ENCODE results near the gene AURKB. TPM values are rescaled to one million over a fixed set of nuclear protein-coding genes. Genes with fewer than 3 reads are reported as not detected.

Gene AURKB
- total RNA-seq, 2 experiments from 2014 or later = 170 to 174 TPM

DNA sequence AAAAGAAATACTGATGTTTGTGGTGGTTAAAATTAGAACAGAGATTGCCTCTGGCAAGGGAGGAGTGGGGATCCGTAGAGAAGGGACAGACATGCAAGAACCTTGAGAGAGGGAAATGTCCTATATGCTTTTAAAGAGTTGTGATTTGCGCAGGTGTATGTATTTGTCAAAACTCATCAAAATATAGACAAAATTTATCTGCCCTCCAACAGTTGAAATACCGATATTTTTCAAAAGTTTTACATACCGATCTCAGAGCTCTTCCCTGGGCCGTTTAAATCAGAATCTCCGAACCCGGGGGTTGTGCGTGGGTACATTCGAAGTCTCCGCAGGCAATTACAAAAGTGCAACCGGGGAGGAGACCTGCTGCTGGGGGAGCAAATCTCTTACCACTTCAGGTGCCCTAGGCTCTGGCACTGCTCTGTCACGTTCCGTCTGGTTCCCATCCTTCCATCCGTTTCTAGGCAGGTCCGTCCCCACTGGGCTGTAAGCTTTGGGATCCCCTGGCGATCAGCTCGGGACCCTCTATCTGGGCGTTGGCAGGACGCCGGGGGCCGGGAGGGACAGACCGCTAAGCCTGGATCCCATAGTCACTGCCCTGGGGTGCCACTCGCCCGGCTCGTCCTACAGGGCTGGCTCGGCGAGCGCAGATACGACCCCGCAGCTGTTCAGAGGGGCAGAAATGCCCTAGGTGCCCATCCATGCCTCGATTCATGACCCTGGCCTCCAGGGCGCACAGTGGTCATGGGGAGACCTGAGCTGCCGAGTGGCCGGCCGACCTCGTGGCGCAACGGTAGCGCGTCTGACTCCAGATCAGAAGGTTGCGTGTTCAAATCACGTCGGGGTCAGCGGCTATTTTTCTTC, 24.6 kb downstream of the AURKB start:
- ChIA-PET POLR2A (interaction anchor here (0.7 to 12.1 kb wide), 13 partner anchors 10 to 66 kb away, joined by 3 to 273 read pairs (median 7); partner anchors contain the start of genes AURKB, CTC1, HES7 and TMEM107), CTCF (interaction anchor here (0.6 to 6.6 kb wide), 11 partner anchors 9 to 76 kb away, joined by 3 to 50 read pairs (median 4); partner anchors contain the start of genes ALOXE3, CTC1 and PFAS)
- Mint-ChIP-seq H3K27me3 (no peaks in the 10 kb centered on the region), H3K4me1 (ENCODE audit: low read depth) (peaks cover 13% of the 10 kb centered on the region), H3K4me3 (no peak overlapping the region), H3K27ac (no peak overlapping the region), H3K9me3 (no peaks in the 10 kb centered on the region), H3K36me3 (ENCODE audit: low read depth) (no peaks in the 10 kb centered on the region)
- TF ChIP-seq, protein P1, sequence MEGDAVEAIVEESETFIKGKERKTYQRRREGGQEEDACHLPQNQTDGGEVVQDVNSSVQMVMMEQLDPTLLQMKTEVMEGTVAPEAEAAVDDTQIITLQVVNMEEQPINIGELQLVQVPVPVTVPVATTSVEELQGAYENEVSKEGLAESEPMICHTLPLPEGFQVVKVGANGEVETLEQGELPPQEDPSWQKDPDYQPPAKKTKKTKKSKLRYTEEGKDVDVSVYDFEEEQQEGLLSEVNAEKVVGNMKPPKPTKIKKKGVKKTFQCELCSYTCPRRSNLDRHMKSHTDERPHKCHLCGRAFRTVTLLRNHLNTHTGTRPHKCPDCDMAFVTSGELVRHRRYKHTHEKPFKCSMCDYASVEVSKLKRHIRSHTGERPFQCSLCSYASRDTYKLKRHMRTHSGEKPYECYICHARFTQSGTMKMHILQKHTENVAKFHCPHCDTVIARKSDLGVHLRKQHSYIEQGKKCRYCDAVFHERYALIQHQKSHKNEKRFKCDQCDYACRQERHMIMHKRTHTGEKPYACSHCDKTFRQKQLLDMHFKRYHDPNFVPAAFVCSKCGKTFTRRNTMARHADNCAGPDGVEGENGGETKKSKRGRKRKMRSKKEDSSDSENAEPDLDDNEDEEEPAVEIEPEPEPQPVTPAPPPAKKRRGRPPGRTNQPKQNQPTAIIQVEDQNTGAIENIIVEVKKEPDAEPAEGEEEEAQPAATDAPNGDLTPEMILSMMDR (IDR thresholded peaks at IDR 0.05) = no peak
- intact Hi-C loops (cut with micrococcal nuclease) = loop anchor here (2.0 kb wide), 1 partner anchor 61 kb away; no protein-coding TSS in a partner anchor
- ATAC-seq (peak; percentile 5), DNase-seq (peak; percentile 92)

DNA sequence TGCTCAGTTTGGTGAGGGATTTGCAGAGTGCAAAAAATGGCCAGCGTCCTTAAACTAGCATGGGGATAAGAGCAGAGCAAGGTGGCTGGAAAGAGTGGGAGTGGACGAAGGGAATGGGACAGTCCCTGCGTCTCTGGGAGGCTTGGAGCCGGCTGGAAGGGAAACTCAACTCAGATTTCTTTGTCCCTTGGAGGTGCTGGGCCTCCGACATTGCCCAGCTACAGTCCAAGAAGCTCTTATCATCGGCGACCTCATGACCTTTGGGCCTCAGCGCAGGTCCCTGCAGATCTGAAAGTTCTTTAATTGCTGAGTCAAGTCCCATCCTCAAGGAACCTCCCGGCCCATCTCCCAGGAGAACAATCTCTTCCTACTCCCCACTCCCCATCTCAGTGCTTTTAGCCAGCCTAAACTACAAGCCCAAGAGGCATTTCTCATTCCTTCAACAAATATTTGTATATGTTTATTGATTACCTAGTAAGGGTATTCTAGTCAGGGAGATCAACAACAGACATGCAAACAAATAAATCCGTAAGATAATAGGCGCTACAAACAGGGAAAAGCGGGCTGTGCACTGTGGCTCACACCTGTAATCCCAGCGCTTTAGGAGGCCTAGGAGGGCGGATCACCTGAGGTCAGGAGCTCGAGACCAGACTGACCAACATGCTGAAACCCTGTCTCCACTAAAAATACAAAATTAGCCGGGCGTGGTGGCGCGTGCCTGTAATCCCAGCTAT, 33.2 kb downstream of the AURKB start:
- peak overlapping the region; percentile 89 for H3K4me3 Mint-ChIP-seq
- intact Hi-C loops (cut with micrococcal nuclease) = no loop called here
- peak overlapping the region; percentile 92 for H3K27ac Mint-ChIP-seq
- peaks cover 41% of the 10 kb centered on the region for H3K4me1 Mint-ChIP-seq (ENCODE audit: low read depth)
- TF ChIP-seq, protein P1 (IDR thresholded peaks at IDR 0.05) = no peak
- ATAC-seq (no peak), DNase-seq (no peak)
- no peaks in the 10 kb centered on the region for H3K9me3 Mint-ChIP-seq
- H3K27me3 Mint-ChIP-seq = no peaks in the 10 kb centered on the region
- ChIA-PET CTCF (interaction anchor here (1.4 to 2.7 kb wide), 3 partner anchors 9 to 58 kb away, joined by 3 to 14 read pairs (median 4); partner anchors contain the start of gene ALOXE3), POLR2A (interaction anchor here (0.7 to 6.8 kb wide), 8 partner anchors 9 to 71 kb away, joined by 3 to 273 read pairs (median 6); partner anchors contain the start of genes BORCS6, CTC1 and PFAS)
- no peaks in the 10 kb centered on the region for H3K36me3 Mint-ChIP-seq (ENCODE audit: low read depth)

DNA sequence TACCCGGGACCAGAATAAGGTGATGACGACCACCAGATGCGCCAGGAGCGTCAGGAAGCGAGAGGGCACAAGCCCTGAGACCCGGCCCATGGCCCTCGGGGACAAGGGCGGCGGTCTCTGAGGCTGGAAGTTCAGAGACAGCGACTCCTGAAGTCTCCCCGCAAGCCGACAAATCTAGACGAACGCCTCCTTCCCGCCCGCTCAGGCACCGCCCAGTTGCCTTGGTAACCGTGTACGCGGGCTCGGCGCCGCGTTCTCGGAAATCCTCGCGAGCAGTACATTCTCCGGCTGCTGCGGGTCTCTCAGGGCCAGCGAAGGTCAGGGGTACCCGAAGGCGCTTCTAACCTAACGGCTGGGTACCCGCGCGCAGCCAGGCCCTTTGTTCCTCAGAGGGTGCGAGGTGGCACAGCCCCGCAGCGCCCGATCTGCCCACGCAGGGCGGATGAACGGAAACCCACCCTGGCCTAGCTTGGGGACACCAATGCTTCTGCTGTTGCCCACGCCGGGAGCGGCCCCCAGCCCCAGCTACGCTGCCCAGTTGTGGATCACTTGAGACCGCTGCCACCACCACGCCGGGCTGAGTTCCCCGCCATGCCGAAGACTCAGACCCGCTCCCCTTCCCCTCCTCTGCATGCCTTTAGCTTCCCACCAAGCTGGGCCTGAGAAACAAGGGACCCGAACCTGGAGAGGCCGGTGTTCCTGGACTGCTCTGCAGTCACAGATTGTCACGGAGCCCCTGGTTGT, 34.0 kb downstream of the AURKB start, which contains the start of gene TMEM107:
TMEM107 (minus strand) TSS at position 184 of the 744 bp plus-strand sequence; CDS start at position 90, 94 bp downstream.
- H3K27me3 Mint-ChIP-seq = no peaks in the 10 kb centered on the region
- no peaks in the 10 kb centered on the region for H3K9me3 Mint-ChIP-seq
- H3K4me1 Mint-ChIP-seq (ENCODE audit: low read depth) = peaks cover 39% of the 10 kb centered on the region
- peak; percentile 55 for ATAC-seq
- ChIA-PET CTCF (interaction anchor here (1.4 to 2.7 kb wide), 4 partner anchors 10 to 57 kb away, joined by 3 to 14 read pairs (median 4); partner anchors contain the start of gene ALOXE3), POLR2A (interaction anchor here (0.7 to 6.8 kb wide), 9 partner anchors 8 to 72 kb away, joined by 3 to 273 read pairs (median 6); partner anchors contain the start of genes BORCS6, CTC1 and PFAS)
- intact Hi-C loops (cut with micrococcal nuclease) = no loop called here
- peak within 1 kb of the TSS; percentile 89 for H3K4me3 Mint-ChIP-seq
- peak within 1 kb of the TSS; percentile 92 for H3K27ac Mint-ChIP-seq
- peak; percentile 91 for DNase-seq
- TF ChIP-seq, protein P1 (IDR thresholded peaks at IDR 0.05) = no peak
- no peaks in the 10 kb centered on the region for H3K36me3 Mint-ChIP-seq (ENCODE audit: low read depth)

DNA sequence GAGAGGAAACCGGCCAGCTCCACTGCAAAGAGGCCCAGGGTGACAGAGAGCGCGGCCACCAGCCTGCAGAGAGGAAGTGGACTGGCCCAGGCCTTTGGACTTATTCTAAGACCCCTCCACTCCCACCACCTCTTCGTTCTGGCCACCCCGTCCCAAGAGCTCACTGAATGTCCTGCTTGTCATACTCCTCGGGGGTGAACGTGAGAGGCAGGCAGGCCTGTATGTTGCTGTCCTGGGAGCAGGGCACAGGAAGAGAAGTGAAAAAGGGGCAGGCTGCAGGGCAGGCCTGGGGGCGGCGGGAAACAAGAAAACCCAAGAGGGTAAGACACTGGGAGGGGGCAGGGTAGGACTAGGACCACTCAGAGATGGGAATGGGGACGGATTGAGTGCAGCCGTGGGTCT, 34.6 kb downstream of the AURKB start:
- peak; percentile 4 for ATAC-seq
- intact Hi-C loops (cut with micrococcal nuclease) = no loop called here

More for the DNA sequence above, 34.6 kb downstream of the AURKB start:
- peak overlapping the region; percentile 89 for H3K4me3 Mint-ChIP-seq
- DNase-seq = peak; percentile 38
- no peaks in the 10 kb centered on the region for H3K9me3 Mint-ChIP-seq
- ChIA-PET CTCF (interaction anchor here (1.4 to 2.7 kb wide), 2 partner anchors 12 to 56 kb away, joined by 3 to 14 read pairs; partner anchors contain the start of gene ALOXE3), POLR2A (interaction anchor here (0.6 to 6.8 kb wide), 6 partner anchors 11 to 72 kb away, joined by 3 to 273 read pairs (median 6); partner anchors contain the start of genes BORCS6, CTC1 and PFAS)
- H3K27ac Mint-ChIP-seq = peak overlapping the region; percentile 92
- H3K36me3 Mint-ChIP-seq (ENCODE audit: low read depth) = no peaks in the 10 kb centered on the region
- H3K27me3 Mint-ChIP-seq = no peaks in the 10 kb centered on the region
- H3K4me1 Mint-ChIP-seq (ENCODE audit: low read depth) = peaks cover 39% of the 10 kb centered on the region
- TF ChIP-seq, protein P1 (IDR thresholded peaks at IDR 0.05) = no peak
